GM21390 (cell line): Measurements from ENCODE around the gene GOLT1B.

Experiments
- ATAC-seq: cut with Tn5 transposase; IDR thresholded peaks from one replicate; pipeline ENCODE4 v1.9.1; 2021; ENCODE audit not compliant: unreplicated experiment

The GOLT1B gene

GRCh38 chr12:21521541-21521940 lies 20.0 kb downstream of the GOLT1B start:
- ATAC-seq: no peak

DNA sequence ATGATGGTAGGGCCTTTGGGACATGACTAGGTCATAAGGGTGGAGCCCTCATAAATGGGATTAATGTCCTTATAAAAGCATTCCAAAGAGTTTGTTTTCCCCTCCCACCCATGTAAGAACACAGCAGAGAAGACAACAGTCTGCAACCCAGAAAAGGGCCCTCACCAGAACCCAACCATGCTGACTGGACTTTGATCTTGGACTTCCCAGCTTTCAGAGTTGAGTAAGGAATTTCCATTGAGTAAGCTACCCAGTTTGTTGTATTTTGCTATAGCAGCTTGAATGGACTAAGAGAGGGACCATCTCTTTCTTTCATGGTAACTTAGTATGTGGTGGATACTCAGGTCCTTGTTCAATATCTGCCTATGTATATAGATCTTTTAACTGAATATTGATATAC lies 21.6 kb downstream of the GOLT1B start:
- ATAC-seq: no peak

GRCh38 chr12:21526053-21526452 lies 24.5 kb downstream of the GOLT1B start, which contains the start of gene SPX:
TSS of gene SPX (plus strand) at chr12:21526296. CDS start at chr12:21526473, 177 bp downstream.
- ATAC-seq: no peak

- ATAC-seq: no peak
These were observed 25.2 kb downstream of the GOLT1B start for GRCh38 chr12:21526721-21527345.

DNA sequence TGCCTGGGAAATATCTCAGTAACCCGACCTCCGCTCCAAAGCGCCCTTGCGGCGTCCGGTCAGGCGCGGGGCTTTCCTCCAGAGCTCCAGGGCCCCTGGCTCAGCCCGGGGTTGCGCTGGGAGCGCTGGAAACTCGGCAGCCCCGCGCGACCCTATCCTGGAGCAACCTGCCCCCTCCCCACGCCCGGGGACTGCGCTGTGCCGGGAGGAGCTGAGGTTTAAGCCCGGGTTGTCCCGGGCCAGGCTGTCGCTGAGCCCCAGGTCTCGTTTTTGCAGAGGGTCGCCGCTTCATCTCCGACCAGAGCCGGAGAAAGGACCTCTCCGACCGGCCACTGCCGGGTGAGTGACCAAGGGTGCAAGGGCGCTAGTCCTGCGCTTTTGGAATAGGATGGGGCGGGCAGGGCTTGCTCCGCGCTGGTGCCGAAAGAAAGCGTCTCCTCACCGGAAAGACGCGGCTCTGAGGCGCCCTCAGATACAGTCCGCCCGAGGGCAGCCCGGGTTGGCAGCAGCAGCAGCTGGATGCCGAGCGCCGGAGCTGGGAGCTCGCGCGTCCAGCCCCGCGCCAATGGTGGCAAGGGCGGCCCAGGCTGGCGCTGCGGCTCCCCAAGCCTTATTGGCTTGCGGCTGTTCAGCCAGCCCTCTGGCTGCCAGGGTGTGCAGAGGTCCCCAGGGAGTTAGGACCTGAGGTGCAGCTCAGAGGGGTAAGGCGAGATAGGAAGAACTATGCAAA lies 26.0 kb downstream of the GOLT1B start:
- peak; percentile 95 for ATAC-seq

GRCh38 chr12:21528953-21529352 lies 27.4 kb downstream of the GOLT1B start:
- ATAC-seq: no peak

GRCh38 chr12:21529456-21529855 lies 27.9 kb downstream of the GOLT1B start:
- no peak for ATAC-seq

DNA sequence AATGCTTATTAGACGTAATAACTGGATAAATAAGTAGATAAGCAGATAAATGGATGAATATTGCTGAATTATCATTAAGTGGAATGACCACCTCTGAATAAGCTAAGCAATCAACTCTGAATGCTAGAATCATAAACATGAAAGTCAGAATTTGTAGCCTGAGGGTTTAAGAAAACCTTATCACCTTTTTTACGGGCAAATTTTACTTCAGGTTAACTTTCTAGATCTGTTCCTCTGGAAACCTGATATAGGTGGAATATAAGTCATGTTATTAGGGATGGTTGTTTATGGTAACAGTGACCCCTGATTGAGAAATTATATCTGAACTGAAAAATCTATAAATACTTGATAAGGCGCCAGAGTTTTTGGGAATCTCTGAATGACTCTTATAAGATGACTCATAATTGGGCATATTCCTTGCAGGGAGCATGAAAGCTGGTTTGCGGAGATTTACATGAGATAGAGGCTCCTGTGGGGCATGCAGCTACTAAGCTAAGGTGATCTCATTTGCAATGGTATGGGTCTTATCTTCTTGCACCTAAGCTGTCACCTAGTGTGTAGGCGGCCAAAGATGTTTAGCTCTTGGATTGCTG lies 36.6 kb downstream of the GOLT1B start:
- ATAC-seq: no peak

GRCh38 chr12:21539797-21540196 lies 38.2 kb downstream of the GOLT1B start:
- ATAC-seq: no peak

DNA sequence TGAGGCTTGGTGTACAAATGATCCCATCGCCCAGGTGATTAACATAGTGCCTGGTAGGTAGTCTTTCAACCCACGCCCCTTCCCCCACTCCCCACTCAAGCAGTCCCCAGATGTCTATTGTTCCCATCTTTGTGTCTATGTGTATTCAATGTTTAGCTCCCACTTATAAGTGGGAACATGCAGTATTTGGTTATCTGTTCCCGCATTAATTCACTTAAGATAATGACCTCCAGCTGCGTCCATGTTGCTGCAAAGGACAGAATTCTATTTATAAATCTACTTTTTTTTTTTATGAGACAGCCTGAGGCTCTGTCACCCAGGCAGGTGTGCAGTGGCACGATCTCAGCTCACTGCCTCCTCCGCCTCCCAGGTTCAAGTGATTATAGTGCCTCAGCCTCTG lies 40.2 kb downstream of the GOLT1B start:
- no peak for ATAC-seq

- ATAC-seq: no peak
These were observed 40.8 kb downstream of the GOLT1B start for GRCh38 chr12:21542403-21542802.

DNA sequence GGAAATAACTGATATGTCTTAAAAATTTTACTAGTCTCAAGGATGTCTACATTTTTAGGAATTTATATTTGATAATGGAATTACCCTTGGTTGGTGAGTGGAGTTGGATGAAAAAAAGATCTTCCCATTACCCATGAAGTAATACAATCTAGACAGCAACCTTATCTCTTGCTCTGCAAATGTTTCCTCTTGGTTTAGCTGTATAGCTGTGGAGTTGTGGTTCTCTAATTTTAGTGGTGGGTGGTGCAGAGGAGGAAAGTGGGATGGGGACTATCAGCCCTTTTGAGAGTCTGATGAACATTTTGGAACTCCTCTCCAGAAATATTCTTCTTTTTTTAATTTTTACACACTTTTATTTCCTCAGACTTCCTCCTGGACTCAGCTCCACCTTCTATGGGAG lies 41.6 kb downstream of the GOLT1B start:
- no peak for ATAC-seq

DNA sequence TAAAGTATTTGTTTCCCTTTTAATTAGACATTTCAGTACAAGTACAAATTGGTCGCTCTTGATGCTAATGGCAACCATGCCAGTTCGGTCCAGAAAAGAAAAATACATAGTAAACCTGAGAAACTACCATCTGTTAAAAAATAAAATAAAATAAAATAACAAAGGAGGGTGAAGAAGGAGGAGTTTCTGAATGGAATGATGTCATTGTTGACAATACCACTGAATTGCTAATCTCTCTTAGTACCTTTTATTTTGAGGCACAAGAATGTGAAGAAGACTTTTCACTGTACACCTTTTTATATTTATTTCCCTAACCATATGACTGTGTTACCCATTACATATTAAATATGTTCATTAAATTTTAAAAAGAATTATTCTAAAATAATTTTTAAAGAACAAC lies 44.0 kb downstream of the GOLT1B start:
- no peak for ATAC-seq

GRCh38 chr12:21546716-21547115 lies 45.1 kb downstream of the GOLT1B start:
- no peak for ATAC-seq

DNA sequence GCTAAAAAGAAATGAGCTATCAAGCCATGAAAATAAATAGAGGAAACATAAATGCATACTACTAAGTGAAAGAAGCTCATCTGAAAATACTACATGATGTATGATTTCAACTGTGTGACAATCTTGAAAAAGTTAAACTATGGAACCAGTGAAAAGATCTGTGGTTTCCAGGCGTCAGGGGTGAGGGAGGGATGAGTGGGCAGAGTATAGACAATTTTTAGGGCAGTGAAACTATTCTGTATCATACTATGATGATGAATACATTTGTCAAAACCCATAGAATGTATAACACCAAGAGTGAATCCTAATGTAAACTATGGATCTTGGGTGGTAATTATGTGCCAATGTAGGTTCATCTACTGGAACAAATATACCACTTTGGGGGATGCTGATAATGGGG lies 45.8 kb downstream of the GOLT1B start:
- no peak for ATAC-seq

DNA sequence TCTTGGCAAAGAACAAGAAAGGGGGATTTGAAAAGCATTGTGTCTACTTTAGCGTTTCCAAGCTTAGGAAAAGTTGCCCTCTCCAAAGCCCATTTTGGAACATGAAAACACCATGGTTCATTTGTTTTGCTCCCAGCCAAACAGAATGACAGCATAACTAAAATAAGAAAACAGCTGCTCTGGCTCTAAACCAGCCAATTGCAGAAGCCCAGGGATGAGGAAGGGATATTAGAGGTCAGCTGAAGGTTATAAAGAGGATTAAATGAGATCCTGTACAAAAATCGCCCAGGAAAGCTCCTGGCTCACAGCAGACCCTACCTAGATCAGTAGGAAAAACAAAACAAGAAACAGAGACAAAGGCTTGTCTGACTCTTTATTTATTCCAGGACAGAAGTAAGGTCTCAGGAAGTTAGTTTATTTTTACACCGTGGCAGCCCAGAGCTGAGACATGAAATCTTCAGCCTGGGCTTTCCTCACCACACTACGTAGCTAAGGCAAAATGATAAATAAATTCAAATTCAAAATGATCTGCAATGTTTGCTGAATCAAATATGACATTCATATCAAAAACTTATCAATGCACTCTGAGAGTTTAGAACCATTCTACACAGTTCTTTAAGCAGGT lies 50.4 kb downstream of the GOLT1B start:
- ATAC-seq: no peak

GRCh38 chr12:21552635-21553328 lies 51.2 kb downstream of the GOLT1B start:
- ATAC-seq: no peak

GRCh38 chr12:21553329-21553675 lies 51.7 kb downstream of the GOLT1B start:
- ATAC-seq: no peak

DNA sequence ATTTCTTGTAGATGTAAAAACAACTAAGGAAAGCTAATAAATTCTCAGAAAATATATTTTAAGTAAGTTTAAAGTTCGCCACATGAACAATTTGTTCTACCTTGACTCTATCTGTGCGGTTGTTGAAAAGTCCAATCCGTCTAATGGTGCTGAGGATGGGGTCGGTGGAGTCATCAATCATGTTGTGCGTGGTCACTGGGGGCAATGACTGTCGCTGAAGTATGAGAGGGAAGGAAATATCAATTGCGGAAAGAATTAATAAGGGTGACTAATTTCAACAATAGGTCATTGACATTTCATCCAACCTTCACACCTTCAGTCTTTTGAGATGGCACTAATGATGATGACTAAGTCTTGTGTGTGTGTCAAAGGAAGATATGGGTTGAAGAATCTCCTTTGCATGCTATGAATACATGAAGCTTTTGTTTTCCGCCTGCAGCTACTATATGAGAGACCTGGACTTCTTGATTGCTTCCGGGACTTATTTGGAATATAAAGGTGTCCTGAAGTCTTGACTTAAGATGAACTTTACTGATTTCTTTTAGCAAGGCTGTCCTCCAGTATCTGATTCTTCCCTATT lies 56.6 kb downstream of the GOLT1B start:
- ATAC-seq: no peak

- ATAC-seq: no peak
These were observed 58.4 kb downstream of the GOLT1B start for GRCh38 chr12:21559855-21560569.
